Measurements from ENCODE around the gene GPR152.
"Not testable (repeated sequence)": the region's sequence is repeated elsewhere in the genome, so short reads cannot be mapped to it uniquely, and the experiment has no call there.

The GPR152 gene

GRCh38 chr11:67439321-67440228 lies 13.0 kb downstream of the GPR152 start:
- DNase-seq (ENCODE audit: low read depth) = no peak

DNA sequence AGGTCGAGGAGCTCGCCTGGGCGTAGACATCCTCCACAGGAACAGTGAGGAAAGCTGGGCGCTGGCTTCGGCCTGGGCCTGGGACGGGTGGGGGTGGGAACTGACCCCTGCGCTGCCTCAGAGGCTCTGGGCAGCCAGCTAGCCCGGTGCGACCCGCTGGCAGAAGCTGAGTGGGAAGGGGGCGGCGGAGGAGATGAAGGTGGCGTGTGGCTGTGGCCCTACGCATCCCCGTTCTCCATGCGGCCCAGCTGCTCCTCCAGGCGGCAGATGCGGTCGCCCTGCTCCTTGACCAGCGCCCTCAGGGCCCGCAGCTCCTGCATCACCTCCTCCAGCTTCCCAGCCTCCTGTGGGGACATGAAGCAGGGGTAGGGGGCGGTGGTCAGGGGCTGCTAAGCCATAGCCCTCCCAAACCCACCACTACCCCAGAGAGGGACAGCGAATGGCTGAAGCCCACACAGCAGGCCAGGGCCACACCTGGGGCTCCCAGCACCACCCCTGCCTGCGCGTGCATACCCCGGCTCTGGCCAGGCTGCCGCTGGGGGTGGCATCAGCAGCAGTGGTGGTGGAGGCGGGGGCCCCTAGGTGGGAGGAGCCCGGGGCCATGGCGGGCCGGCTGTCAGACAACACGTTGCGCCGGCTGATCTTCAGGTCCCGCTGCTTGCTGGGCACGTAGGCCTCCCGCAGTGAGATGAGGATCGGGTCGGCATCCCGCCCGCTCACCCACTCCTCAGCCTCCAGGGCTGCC lies 14.2 kb downstream of the GPR152 start:
- peak; percentile 57 for DNase-seq (ENCODE audit: low read depth)

- no peak for DNase-seq (ENCODE audit: low read depth)
These were observed 14.7 kb downstream of the GPR152 start for GRCh38 chr11:67437809-67438157.

GRCh38 chr11:67437082-67437808 lies 15.3 kb downstream of the GPR152 start, which contains the start of gene PTPRCAP:
PTPRCAP (minus strand) TSS chr11:67437682; CDS start chr11:67437619, 63 bp downstream.
- DNase-seq (ENCODE audit: low read depth) = peak; percentile 61

DNA sequence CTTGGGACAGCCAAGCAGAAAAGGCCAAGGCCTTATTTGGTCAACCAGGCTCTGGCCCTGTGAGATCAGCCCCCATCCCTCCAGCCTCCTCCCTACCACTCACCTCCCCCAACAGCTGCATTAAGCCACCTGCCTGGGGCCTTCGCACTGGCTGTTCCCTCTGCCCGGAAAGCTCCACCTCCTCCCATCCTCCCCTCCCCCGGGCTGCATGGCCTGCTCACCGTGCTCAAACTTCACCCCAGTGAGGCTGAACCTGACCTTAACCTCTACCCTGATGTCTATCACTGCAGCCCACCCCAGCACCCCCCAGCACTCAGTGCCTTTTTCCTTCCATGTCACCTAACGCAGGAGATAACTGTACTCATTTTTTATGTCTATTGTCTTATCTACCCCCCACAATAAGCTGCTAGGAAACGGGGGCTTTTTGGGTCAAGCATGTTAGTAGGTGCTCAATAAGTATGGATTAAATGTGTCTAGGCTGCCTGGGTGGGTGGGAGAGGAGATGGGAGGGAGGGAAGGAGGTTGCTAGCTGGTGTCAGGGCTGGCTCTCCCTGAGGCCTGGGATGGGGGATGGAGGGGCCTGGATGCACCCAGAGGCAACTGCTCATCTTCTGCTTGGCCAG lies 16.0 kb downstream of the GPR152 start:
- DNase-seq (ENCODE audit: low read depth) = no peak

DNA sequence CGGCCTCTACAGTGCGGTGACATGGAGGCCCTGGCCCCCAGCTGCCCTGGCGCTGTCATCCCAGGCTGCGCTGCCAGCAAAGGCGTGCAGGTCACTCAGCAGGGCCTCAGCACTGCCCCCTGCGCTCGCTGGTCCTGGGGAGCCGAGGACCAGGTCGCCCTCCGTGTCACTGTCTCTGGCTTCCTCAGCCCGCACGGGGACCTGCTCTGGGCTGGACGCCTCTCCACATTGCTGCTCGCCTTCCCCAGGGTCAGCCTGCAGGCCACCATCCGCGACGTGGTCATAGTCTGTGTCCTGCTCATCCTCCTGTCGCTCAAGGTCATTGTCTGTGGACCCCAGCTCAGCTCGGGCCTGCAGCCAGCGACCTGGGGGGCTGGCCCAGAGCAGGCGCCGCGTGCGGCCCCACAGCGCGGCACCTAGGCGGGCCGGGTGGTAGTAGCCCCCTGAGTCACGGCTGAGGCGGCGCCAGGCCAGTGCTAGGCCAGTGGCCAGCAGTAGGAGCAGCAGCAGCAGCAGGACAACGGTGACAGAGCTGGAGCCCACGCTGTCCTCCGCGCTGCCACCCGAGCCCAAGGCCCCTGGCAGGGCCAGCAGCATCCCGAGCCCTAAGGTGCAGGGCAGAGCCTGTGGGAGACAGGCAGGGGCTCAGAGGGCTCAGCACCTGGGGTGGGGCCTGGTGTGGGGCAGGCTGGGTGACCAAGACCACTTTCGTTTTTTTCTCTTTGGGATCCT lies 16.6 kb downstream of the GPR152 start:
- no peak for DNase-seq (ENCODE audit: low read depth)

- no peak for DNase-seq (ENCODE audit: low read depth)
These were observed 17.4 kb downstream of the GPR152 start for GRCh38 chr11:67435031-67435726.

- no peak for DNase-seq (ENCODE audit: low read depth)
These were observed 18.1 kb downstream of the GPR152 start for GRCh38 chr11:67434395-67434881.

DNA sequence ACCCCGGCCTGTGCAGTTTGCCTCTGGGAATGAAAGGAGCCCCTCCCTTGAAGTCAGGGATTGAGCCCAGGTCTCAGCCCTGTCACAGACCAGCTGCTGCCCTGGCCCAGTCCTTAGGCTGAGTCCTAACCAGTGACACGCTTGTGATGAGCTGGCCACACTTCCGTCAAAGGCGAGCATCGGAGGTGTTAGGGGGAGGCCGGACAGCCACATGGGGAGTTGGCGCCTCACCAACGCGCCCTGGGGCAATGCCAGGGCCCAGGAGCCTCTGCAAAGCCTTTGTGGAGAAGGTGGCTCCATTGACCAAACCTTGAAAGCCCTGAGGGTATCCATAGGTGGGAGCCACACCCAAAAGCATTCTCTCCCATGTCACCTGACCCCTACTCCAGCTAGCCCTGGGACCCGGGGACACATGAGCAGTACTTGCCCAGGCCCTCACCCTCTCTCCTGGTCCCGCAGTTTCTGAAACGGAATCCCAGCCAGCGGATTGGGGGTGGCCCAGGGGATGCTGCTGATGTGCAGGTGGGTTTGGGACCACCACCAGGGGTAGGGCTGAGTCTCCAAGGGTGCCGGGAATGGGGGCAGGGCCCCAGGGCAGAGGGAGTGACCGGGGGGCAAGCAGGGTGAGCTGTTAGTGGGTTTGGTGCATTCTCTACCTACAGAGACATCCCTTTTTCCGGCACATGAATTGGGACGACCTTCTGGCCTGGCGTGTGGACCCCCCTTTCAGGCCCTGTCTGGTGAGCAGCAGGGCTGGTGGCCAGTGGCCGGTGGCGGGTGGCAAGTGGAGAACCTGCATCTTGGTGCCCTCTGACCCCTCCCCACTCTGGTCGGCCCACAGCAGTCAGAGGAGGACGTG lies 18.8 kb downstream of the GPR152 start:
- DNase-seq (ENCODE audit: low read depth) = no peak

- no peak for DNase-seq (ENCODE audit: low read depth)
These were observed 19.7 kb downstream of the GPR152 start for GRCh38 chr11:67432655-67433349.

DNA sequence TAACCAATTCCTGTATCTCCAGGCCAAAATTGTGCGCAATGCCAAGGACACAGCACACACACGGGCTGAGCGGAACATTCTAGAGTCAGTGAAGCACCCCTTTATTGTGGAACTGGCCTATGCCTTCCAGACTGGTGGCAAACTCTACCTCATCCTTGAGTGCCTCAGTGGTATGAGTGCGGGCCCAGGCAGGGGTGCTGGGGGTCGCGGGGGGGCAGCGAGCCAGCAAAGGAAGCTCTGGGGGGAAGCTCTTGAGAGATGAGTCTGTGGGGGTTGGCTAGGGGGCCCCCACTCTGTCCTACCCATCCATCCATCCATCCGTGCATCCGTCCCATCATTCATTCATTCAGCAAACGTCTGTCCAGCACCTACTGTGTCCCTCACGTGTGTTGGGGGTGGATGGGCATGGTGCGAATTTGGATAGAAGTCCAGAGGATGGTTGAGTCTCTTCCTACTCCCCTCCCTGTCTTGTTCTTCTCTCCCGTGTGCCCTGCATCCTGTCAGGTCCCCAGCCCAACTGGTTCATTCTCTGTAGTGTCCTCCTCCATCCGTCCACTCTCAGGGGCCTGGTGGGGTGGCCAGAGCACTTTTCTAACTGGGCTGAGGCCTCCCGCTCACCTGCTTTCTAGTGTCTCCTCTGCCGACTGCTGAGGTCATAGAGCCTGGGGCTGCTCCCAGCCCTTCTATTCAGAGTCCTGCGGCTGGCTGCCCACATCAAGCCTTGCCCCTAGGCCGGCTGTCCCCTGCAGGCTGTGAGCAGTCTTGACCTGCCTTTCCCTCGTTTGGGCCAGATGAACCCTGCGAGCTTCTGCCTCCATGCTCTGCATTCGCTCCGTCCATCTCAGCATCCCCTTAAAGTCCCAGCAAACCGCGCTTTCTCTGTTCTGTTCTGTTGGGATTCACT lies 20.9 kb downstream of the GPR152 start:
- no peak for DNase-seq (ENCODE audit: low read depth)

- no peak for DNase-seq (ENCODE audit: low read depth)
These were observed 22.8 kb downstream of the GPR152 start for GRCh38 chr11:67429722-67430121.

- no peak for DNase-seq (ENCODE audit: low read depth)
These were observed 23.4 kb downstream of the GPR152 start for GRCh38 chr11:67429038-67429668.

DNA sequence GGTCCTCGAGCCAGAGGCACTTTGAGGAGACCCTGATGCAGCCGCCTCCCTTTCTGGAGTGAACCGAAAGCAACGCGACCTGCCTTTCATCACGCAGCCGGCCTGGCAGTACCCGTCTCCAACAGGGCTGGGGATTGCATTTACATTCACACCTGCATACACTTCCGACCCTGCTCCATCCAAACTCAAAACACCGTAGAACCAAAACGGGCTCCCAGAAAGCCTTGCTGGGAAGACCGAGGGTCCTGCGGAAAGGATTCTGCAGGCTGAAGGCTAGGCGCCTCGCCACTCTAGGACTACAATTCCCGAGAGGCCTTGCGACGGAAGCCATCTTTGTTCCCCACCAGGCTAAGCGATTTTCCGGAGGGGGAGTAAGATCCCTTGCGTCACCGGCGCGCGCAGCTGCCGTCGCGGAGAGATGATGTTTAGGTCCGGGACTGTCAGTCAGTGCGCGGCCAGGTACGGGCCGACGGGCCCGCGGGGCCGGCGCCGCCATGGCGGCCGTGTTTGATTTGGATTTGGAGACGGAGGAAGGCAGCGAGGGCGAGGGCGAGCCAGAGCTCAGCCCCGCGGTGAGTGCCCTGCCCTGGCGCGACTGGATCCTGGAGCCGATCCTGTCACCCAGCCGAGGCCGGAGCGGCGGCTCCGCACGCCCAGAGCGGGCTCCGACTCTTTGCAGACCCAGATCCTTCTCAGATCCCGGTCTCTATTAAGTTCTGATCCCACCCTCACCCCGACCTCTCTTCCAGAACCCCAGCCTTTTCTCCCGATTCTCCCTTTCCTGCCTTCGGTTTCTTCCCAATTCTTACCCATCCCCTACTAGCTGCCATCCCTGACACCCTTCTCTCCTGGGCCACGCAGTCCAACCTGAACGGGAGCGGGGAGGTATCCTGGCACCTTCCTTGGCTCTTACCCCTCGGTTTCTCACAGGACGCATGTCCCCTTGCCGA lies 24.2 kb downstream of the GPR152 start, which contains the start of gene RPS6KB2:
TSS of gene RPS6KB2 (plus strand) at position 443 of the 950 bp plus-strand sequence. CDS start at position 495, 52 bp downstream.
- DNase-seq (ENCODE audit: low read depth) = peak; percentile 99

DNA sequence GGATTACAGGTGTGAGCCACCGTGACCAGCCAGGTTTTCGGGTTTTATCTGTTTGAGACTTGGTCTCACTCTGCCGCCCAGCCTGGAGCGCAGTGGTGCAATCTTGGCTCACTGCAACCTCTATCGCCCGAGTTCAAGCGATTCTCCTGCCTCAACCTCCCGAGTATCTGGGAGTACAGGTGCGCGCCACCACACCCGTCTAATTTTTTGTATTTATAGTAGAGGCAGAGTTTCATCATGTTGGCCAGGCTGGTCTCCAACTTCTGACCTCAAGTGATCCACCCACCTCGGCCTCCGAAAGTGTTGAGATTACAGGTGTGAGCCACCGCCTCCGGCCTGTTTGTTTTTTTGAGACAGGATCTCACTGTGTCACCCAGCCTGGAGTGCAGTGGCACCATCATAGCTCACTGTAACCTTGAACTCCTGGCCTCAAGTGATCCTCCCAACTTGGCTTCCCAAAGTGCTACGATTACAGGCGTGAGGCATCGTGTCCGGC lies 25.1 kb downstream of the GPR152 start:
- DNase-seq (ENCODE audit: low read depth) = not testable (repeated sequence)
